ENCODE results near the gene CASQ1. TPM values are rescaled to one million over a fixed set of nuclear protein-coding genes. Genes with fewer than 3 reads are reported as not detected.

Gene CASQ1
- total RNA-seq, 1 experiment from 2014 or later: not detected

- peak; percentile 20 for DNase-seq (ENCODE audit: low read depth)
Measured at GRCh38 chr1:160168609-160169369, 21.6 kb upstream of the CASQ1 start.

GRCh38 chr1:160169553-160170399, 20.6 kb upstream of the CASQ1 start:
- no peak for DNase-seq (ENCODE audit: low read depth)

GRCh38 chr1:160171354-160171753, 19.0 kb upstream of the CASQ1 start:
- peak; percentile 37 for DNase-seq (ENCODE audit: low read depth)

- no peak for DNase-seq (ENCODE audit: low read depth)
Measured at GRCh38 chr1:160171980-160172379, 18.4 kb upstream of the CASQ1 start.

- DNase-seq (ENCODE audit: low read depth): no peak
Measured at GRCh38 chr1:160177231-160177630, 13.1 kb upstream of the CASQ1 start.

GRCh38 chr1:160177667-160178066, 12.7 kb upstream of the CASQ1 start:
- no peak for DNase-seq (ENCODE audit: low read depth)

- no peak for DNase-seq (ENCODE audit: low read depth)
Measured at GRCh38 chr1:160178731-160179130, 11.6 kb upstream of the CASQ1 start.

GRCh38 chr1:160179336-160179735, 11.0 kb upstream of the CASQ1 start:
- DNase-seq (ENCODE audit: low read depth): no peak

- no peak for DNase-seq (ENCODE audit: low read depth)
Measured at GRCh38 chr1:160186246-160186645, 4.1 kb upstream of the CASQ1 start.

- no peak for DNase-seq (ENCODE audit: low read depth)
Measured at GRCh38 chr1:160186729-160187128, 3.6 kb upstream of the CASQ1 start.

GRCh38 chr1:160187407-160187806, 3.0 kb upstream of the CASQ1 start:
- DNase-seq (ENCODE audit: low read depth): no peak

- no peak for DNase-seq (ENCODE audit: low read depth)
Measured at GRCh38 chr1:160188341-160188740, 2.0 kb upstream of the CASQ1 start.

GRCh38 chr1:160191756-160192155, 1.4 kb downstream of the CASQ1 start:
- no peak for DNase-seq (ENCODE audit: low read depth)

- DNase-seq (ENCODE audit: low read depth): no peak
Measured at GRCh38 chr1:160192234-160192633, 1.9 kb downstream of the CASQ1 start.

GRCh38 chr1:160193091-160193819, 2.9 kb downstream of the CASQ1 start:
- peak; percentile 81 for DNase-seq (ENCODE audit: low read depth)

- no peak for DNase-seq (ENCODE audit: low read depth)
Measured at GRCh38 chr1:160193832-160194736, 3.7 kb downstream of the CASQ1 start.

GRCh38 chr1:160194737-160195059, 4.3 kb downstream of the CASQ1 start:
- DNase-seq (ENCODE audit: low read depth): no peak

- no peak for DNase-seq (ENCODE audit: low read depth)
Measured at GRCh38 chr1:160196143-160196542, 5.8 kb downstream of the CASQ1 start.

GRCh38 chr1:160197231-160197630, 6.9 kb downstream of the CASQ1 start:
- no peak for DNase-seq (ENCODE audit: low read depth)

- DNase-seq (ENCODE audit: low read depth): no peak
Measured at GRCh38 chr1:160200786-160201185, 10.4 kb downstream of the CASQ1 start.

GRCh38 chr1:160204526-160205241, 14.3 kb downstream of the CASQ1 start:
- DNase-seq (ENCODE audit: low read depth): no peak
